SU-DHL-6 (cell line): ENCODE measurements around the gene GABBR2.

ENCODE experiments used
- CTCF ChIP-seq: fragments of 200-600 bp; sonication (generic); IDR thresholded peaks from one replicate; pipeline ENCODE4 v1.5.1; 2017; ENCODE audit warnings: antibody characterized with exemption, mild to moderate bottlenecking, low read length, moderate library complexity; ENCODE audit not compliant: insufficient read depth, poor library complexity, severe bottlenecking
- EZH2phosphoT487 ChIP-seq: fragments of 200-600 bp; sonication (generic), shearing (Covaris generic); conservative IDR thresholded peaks from 2 replicates; pipeline ENCODE4 v1.6.1; 2018; ENCODE audit warnings: mild to moderate bottlenecking, antibody characterized with exemption, low read length, moderate library complexity, mixed read lengths

- no peak for TF ChIP-seq CTCF
- no peak for TF ChIP-seq EZH2phosphoT487
These were observed 21.5 kb downstream of the GABBR2 start for GRCh38 chr9:98686961-98687855.
